Measurements from ENCODE around the gene RASGRP1. TPM values are rescaled to one million over a fixed set of nuclear protein-coding genes. Genes with fewer than 3 reads are reported as not detected.

Gene RASGRP1
- polyA plus RNA-seq, 1 donor (not counting 4 experiments of a cell fraction or from before 2014, with no cell fraction given), result 0.28 TPM

DNA sequence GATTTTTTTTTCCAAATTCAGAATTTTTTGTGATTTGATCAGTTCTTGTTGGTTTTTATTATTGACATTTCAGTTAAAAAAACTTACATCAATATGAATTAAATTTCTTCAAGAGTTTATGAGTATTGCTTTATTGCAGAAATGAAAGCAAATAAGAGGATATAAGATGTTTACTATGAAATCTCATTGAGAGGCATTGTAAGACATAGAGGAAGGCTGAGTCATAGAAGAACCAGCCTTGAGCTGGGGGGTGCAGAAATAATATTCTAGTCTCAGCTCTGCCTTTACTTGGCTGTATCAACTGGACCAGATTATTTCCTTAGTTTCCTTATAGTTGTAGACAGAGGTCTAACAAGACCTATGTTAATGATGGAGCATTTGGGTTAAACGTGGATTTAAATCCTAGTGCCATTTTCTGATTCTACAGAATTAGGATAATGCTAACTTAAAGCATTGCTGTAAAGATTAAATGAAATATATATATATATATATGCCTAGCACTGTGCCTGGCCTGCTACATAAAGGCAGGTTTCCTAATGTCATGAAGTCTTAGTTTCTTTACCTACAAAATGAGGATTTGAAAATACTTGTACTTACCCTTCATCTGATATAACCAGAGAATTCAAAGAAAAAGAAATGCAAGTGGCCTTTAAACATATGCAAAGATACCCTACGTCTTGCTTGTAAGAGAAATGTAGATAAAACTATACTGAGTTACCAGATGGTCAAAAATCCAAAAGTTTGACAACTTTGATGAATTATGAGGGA, 103.4 kb downstream of the RASGRP1 start:
- dilution Hi-C loops (cut with MboI; ENCODE audit: extremely low pct_ligation_motif_present, low sequenced_read_pairs), result no loop called here
- no peaks in the 10 kb centered on the region for H3K27me3 ChIP-seq (ENCODE audit: control insufficient read depth, extremely low read depth, insufficient read depth, low read length)
- no peak overlapping the region for H2AFZ ChIP-seq (ENCODE audit: control insufficient read depth, low read length)
- H3K9me3 ChIP-seq (ENCODE audit: control insufficient read depth, low read depth, low read length), result no peaks in the 10 kb centered on the region
- no peak overlapping the region for H3K9ac ChIP-seq (ENCODE audit: control insufficient read depth, extremely low read depth, insufficient read depth, low read length)
- H4K20me1 ChIP-seq (ENCODE audit: control insufficient read depth, extremely low read depth, insufficient read depth, low read length), result no peaks in the 10 kb centered on the region
- DNase-seq (ENCODE audit: low read depth, low spot score), result no peak
- H3K27ac ChIP-seq (ENCODE audit: control insufficient read depth, insufficient read depth, low read length), result no peak overlapping the region
- H3K9me1 ChIP-seq (ENCODE audit: control insufficient read depth, extremely low read depth, insufficient read depth, low read length), result peaks cover 2% of the 10 kb centered on the region
- H3K4me3 ChIP-seq (ENCODE audit: control insufficient read depth in 2 of 3, extremely low read depth in 1 of 3, insufficient read depth in 2 of 3, low read depth in 1 of 3, low read length in 3 of 3), result no peak overlapping the region
- H3K4me2 ChIP-seq (ENCODE audit: control insufficient read depth, extremely low read depth, insufficient read depth, low read depth, low read length), result peak overlapping the region; percentile 3
- TF ChIP-seq, protein P1, sequence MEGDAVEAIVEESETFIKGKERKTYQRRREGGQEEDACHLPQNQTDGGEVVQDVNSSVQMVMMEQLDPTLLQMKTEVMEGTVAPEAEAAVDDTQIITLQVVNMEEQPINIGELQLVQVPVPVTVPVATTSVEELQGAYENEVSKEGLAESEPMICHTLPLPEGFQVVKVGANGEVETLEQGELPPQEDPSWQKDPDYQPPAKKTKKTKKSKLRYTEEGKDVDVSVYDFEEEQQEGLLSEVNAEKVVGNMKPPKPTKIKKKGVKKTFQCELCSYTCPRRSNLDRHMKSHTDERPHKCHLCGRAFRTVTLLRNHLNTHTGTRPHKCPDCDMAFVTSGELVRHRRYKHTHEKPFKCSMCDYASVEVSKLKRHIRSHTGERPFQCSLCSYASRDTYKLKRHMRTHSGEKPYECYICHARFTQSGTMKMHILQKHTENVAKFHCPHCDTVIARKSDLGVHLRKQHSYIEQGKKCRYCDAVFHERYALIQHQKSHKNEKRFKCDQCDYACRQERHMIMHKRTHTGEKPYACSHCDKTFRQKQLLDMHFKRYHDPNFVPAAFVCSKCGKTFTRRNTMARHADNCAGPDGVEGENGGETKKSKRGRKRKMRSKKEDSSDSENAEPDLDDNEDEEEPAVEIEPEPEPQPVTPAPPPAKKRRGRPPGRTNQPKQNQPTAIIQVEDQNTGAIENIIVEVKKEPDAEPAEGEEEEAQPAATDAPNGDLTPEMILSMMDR (optimal IDR thresholded peaks at IDR 0.05 in 1 of 3, IDR thresholded peaks at IDR 0.05 in 1 of 3, conservative IDR thresholded peaks at IDR 0.05 in 1 of 3; ENCODE audit: extremely low read depth in 1 of 3, insufficient read depth in 2 of 3, low read length in 3 of 3), result no peak
- TF ChIP-seq EZH2 (IDR thresholded peaks at IDR 0.05; ENCODE audit: low read length), result no peak
- peaks cover 1 to 8% of the 10 kb centered on the region in 2 experiments for H3K36me3 ChIP-seq (ENCODE audit: control insufficient read depth in 2 of 2, extremely low read depth in 1 of 2, insufficient read depth in 2 of 2, low read length in 2 of 2)
- peaks cover 2% of the 10 kb centered on the region for H3K4me1 ChIP-seq (ENCODE audit: control insufficient read depth, extremely low read depth, insufficient read depth, low read length)
- FAIRE-seq, result no peak
- peaks cover 69% of the 10 kb centered on the region for H3K79me2 ChIP-seq (ENCODE audit: control insufficient read depth, insufficient read depth, low read length)

DNA sequence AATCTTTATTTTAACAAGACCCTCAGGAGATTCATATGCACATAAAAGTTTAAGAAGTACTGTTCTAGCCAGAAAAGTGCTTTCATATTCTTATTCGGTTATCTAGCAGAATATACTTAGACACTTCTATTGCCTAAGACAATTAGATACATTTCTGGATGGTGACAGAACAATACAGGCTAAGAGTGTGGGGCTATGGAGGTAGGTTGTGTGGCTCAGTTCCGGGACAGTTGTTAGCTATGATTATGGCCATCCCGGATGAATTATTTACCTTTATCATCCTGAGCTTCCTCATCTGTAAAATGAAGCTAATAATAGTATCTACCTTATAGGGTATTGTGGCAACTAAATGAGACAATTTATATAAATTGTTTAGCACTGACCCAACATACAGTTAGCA, 104.1 kb downstream of the RASGRP1 start:
- H3K9me3 ChIP-seq (ENCODE audit: control insufficient read depth, low read depth, low read length), result no peaks in the 10 kb centered on the region
- FAIRE-seq, result no peak
- H3K4me1 ChIP-seq (ENCODE audit: control insufficient read depth, extremely low read depth, insufficient read depth, low read length), result peaks cover 2% of the 10 kb centered on the region
- no peaks in the 10 kb centered on the region for H3K27me3 ChIP-seq (ENCODE audit: control insufficient read depth, extremely low read depth, insufficient read depth, low read length)
- DNase-seq (ENCODE audit: low read depth, low spot score), result no peak
- H3K27ac ChIP-seq (ENCODE audit: control insufficient read depth, insufficient read depth, low read length), result no peak overlapping the region
- no peak overlapping the region for H3K4me3 ChIP-seq (ENCODE audit: control insufficient read depth in 2 of 3, extremely low read depth in 1 of 3, insufficient read depth in 2 of 3, low read depth in 1 of 3, low read length in 3 of 3)
- TF ChIP-seq, protein P1 (optimal IDR thresholded peaks at IDR 0.05 in 1 of 3, IDR thresholded peaks at IDR 0.05 in 1 of 3, conservative IDR thresholded peaks at IDR 0.05 in 1 of 3; ENCODE audit: extremely low read depth in 1 of 3, insufficient read depth in 2 of 3, low read length in 3 of 3), result no peak
- no peak for TF ChIP-seq EZH2 (IDR thresholded peaks at IDR 0.05; ENCODE audit: low read length)
- H3K79me2 ChIP-seq (ENCODE audit: control insufficient read depth, insufficient read depth, low read length), result peaks cover 77% of the 10 kb centered on the region
- peak overlapping the region; percentile 3 for H3K4me2 ChIP-seq (ENCODE audit: control insufficient read depth, extremely low read depth, insufficient read depth, low read depth, low read length)
- dilution Hi-C loops (cut with MboI; ENCODE audit: extremely low pct_ligation_motif_present, low sequenced_read_pairs), result no loop called here
- H3K36me3 ChIP-seq (ENCODE audit: control insufficient read depth in 2 of 2, extremely low read depth in 1 of 2, insufficient read depth in 2 of 2, low read length in 2 of 2), result peaks cover 1 to 8% of the 10 kb centered on the region in 2 experiments
- peaks cover 2% of the 10 kb centered on the region for H3K9me1 ChIP-seq (ENCODE audit: control insufficient read depth, extremely low read depth, insufficient read depth, low read length)
- no peak overlapping the region for H2AFZ ChIP-seq (ENCODE audit: control insufficient read depth, low read length)
- H4K20me1 ChIP-seq (ENCODE audit: control insufficient read depth, extremely low read depth, insufficient read depth, low read length), result no peaks in the 10 kb centered on the region
- H3K9ac ChIP-seq (ENCODE audit: control insufficient read depth, extremely low read depth, insufficient read depth, low read length), result no peak overlapping the region

All from keratinocyte (primary cell).